WI38 (cell line): ENCODE data around the gene SRPK3.

Experiments used
- H3K4me3 ChIP-seq: 2 replicates; pipeline ENCODE4 v1.5.1; 2011; ENCODE audit warnings: low read depth, mild to moderate bottlenecking, control low read depth, low read length
- TF ChIP-seq, protein P1 (sequence below): IDR thresholded peaks from 2 replicates; pipeline ENCODE4 v1.5.1; 2012; ENCODE audit warnings: low read depth, mild to moderate bottlenecking, control low read depth, low read length

SRPK3 gene

DNA sequence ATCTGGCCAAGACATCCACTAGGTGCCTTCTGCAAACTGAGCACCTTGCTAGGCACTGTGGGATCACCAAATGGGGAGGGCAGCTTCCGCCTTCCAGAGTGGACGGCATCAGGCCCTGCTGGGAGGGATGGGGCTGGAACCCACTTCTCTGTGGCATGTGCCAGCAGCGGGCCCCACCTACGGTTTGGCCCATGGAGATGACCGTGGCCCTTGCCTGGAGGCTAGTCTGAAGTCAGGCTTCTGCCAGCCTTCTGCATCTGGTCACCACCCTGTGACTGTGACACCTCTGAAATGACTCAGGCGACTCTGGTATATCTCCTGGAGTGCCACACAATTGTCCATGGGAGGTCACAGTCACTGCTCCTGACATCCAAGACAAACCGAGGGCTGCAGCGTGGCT is 20.8 kb downstream of the SRPK3 start:
- H3K4me3 ChIP-seq, result no peak overlapping the region
- TF ChIP-seq, protein P1, sequence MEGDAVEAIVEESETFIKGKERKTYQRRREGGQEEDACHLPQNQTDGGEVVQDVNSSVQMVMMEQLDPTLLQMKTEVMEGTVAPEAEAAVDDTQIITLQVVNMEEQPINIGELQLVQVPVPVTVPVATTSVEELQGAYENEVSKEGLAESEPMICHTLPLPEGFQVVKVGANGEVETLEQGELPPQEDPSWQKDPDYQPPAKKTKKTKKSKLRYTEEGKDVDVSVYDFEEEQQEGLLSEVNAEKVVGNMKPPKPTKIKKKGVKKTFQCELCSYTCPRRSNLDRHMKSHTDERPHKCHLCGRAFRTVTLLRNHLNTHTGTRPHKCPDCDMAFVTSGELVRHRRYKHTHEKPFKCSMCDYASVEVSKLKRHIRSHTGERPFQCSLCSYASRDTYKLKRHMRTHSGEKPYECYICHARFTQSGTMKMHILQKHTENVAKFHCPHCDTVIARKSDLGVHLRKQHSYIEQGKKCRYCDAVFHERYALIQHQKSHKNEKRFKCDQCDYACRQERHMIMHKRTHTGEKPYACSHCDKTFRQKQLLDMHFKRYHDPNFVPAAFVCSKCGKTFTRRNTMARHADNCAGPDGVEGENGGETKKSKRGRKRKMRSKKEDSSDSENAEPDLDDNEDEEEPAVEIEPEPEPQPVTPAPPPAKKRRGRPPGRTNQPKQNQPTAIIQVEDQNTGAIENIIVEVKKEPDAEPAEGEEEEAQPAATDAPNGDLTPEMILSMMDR, result no peak

DNA sequence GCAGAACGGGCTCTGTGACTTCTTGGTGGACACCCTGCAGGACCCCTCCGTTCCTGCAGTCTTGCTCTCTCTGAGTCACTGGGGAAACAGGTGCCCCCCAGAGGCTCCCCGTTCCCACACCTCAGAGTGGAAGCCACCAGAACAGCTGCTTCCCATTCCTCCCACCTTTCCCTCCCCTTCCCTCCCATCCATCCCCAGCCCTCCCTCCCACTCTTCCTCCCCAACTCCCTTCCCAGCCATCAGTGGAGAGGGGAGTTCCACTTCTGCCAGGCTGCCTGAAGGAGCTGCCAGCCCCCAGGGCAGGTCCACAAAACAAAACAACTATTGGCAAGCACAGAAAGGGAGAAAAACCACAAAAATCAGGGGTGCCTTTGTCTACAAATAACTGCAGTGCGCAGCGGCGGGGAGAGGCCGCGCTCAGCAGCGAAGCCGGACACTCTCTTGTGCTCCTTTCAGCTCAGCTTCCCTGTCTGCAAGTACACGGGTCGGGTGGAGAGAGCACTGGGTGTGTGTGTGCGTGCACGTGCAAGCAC is 21.7 kb downstream of the SRPK3 start:
- H3K4me3 ChIP-seq, result no peak overlapping the region
- TF ChIP-seq, protein P1, result no peak

DNA sequence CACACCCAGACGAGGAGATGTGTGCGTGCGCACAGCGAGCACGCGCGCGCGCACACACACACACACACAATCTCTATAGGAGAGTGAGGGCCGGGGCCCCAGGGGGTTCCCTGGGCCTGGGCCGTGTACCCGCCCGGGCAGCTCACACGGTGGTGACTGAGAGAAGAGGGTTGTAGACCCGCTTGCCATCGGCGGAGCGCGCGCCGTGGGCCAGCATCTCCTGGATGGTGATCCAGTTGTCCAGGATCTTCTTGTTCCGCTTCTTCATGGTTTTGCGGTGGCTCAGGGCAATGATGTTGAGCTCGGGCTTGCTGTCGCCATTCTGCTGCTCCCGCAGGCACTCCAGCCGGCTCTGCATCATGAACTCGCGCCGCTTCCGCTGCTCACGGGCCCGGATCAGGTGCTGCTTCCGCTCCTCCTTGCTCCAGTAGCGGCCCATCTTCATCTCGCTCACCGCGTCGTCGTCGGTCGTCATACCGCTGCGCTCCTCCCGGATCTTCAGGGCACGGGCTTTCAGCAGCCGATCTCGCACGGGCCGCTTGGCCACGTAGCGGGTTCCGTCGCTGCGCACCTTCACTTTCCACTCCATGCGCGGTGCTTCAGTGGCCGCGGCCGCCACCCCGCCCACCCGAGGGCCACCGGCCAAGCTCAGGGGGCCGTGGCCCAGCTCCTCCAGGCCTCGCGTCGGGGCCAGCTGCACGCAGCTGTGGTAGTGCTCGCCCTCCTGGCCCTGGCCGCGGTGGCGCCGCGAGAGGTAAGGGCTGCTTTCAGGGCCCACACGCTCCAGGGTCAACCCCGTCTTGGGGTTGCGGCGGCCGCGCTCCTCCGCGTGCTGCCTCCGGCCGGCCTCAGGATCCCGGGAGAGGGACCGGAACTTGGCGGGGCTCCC is 22.6 kb downstream of the SRPK3 start:
- H3K4me3 ChIP-seq, result no peak overlapping the region
- TF ChIP-seq, protein P1, result no peak

DNA sequence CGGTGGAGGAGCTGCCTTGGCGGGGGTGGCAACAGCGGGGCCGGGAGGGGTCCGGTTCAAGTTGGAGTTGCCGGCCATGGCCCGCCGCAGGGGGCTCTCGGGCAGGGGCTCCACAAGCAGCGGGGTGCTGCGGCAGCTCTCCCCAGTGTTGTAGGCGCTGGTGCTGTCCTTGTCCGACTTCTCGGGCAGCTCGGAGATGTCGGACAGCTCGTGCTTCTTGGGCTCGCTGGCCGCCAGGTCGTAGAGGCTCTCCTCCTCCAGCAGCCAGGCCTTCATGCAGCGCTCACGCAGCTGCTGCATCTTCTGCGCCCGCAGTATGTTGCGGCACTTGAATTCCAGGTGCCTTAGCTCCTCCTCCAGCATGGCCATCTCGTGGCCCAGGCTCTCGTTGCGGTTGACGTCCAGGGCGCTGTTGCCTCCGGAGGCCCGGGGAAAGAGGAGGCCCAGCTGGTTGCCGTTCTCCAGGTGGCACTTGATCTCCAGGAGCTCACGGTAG is 23.3 kb downstream of the SRPK3 start:
- no peak overlapping the region for H3K4me3 ChIP-seq
- TF ChIP-seq, protein P1, result no peak

DNA sequence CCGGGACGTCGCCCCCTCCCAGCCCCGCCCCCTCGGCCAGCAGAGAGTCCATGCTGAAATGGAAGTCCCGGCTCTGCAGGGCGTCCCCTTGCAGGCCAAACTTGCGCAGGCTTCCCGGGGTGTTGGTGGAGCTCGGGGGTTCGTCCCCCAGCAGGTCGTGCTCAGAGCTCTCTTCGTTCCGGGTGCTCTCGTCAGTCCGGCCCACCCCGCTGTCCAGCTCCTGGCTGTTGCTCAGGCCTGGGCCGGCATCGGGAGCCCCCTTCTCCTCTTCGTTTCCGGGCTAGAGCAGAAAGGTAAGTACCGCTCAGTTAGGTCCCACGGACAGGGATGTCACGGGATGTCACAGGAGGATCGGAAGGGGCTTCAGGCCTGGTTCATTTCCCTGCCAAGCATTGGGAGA is 23.8 kb downstream of the SRPK3 start:
- H3K4me3 ChIP-seq, result no peak overlapping the region
- TF ChIP-seq, protein P1, result no peak

DNA sequence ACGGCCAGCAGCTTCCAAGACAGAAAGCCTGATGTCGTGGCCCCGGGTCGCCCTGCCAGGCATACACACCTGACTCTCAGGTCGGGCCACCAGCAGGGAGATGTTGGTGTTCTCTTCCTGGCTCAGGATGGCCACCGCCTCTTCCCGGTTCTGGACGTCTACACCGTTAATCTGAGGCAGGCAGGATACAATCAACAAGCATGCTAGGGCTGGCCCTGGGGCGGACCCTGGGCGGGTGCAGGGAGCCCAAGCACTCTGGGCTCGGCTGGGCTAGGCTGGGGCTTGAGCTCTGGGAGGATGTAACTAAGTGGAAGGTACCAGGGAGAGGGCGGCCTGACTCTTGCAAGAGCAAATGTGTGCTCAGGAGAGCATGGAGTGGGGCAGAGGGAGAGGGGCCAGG is 24.6 kb downstream of the SRPK3 start:
- H3K4me3 ChIP-seq, result no peak overlapping the region
- TF ChIP-seq, protein P1, result no peak

DNA sequence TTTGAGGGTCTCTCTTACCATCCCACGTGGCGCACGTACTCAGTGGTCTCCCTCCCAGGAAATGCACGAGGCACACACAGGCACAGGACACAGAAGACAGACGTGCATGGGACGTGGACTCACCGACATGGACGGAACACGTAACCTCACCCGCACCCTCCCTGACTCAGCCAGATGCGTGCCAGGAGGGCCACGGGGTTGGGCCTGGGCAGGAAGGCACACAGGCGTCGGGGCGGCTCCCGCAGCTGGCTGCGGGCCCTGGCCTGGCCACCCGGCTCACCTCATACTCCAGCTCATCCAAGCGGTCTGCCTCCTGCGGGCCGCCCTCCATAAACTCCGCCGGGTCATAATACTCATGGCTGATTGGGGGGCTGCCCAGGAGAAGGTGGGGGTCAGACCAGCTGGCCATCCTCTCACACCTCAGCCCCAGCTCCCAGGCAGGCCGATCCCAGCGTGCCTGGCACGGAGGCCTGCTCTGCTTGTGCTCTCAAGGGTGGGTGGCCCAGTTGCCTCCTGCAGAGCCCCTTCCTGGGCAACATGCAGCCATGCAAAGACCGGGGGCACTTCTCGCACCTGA is 26.2 kb downstream of the SRPK3 start:
- no peak overlapping the region for H3K4me3 ChIP-seq
- TF ChIP-seq, protein P1, result no peak
